ENCODE results near the gene EFTUD2. TPM values are rescaled to one million over a fixed set of nuclear protein-coding genes. Genes with fewer than 3 reads are reported as not detected.

Gene EFTUD2
- total RNA-seq, 4 donors from 2014 or later: 65.0 to 116 (median 81.3) TPM

DNA sequence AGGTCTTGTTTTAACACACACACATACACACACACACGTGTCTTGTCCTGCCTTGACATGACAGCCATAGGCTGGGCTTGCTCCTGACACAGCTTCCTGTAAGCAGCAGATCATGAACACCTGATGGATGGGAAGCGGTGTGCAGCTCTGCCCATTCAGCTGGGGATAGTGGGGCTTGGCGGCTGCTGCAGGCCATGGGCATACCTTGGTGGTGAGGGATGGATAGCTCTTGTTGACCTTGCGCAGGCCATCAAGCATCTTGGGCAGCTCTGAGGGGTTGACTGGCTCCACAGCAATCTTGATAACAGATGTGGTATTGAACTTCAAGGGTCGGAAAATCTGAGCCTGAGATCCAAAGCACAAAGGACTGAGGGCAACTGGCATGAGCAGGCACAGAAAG is 39.5 kb downstream of the EFTUD2 start:
- Histone ChIP-seq H3K9me3 (no peaks in the 10 kb centered on the region), H3K4me3 (no peak overlapping the region), H3K36me3 (peaks cover 0 to 100% of the 10 kb centered on the region in 2 donors), H3K27ac (no peak overlapping the region), H3K4me1 (no peaks in the 10 kb centered on the region), H3K27me3 (no peaks in the 10 kb centered on the region)
- ATAC-seq: no peak
- intact Hi-C loops (cut with DNase I; ENCODE audit: low total_unique reads) (no loop called here), in situ Hi-C loops (cut with MboI; ENCODE audit: low sequenced_read_pairs in 4 of 4) (loop anchor here in 1 of 4 donors (10.0 kb wide), 1 partner anchor 85 kb away; no protein-coding TSS in a partner anchor)
- TF ChIP-seq, protein P1, sequence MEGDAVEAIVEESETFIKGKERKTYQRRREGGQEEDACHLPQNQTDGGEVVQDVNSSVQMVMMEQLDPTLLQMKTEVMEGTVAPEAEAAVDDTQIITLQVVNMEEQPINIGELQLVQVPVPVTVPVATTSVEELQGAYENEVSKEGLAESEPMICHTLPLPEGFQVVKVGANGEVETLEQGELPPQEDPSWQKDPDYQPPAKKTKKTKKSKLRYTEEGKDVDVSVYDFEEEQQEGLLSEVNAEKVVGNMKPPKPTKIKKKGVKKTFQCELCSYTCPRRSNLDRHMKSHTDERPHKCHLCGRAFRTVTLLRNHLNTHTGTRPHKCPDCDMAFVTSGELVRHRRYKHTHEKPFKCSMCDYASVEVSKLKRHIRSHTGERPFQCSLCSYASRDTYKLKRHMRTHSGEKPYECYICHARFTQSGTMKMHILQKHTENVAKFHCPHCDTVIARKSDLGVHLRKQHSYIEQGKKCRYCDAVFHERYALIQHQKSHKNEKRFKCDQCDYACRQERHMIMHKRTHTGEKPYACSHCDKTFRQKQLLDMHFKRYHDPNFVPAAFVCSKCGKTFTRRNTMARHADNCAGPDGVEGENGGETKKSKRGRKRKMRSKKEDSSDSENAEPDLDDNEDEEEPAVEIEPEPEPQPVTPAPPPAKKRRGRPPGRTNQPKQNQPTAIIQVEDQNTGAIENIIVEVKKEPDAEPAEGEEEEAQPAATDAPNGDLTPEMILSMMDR (IDR thresholded peaks at IDR 0.05 in 4 of 5, conservative IDR thresholded peaks at IDR 0.05 in 1 of 5): no peak
- no peak for TF ChIP-seq POLR2A (IDR thresholded peaks at IDR 0.05)
- DNase-seq: no peak

DNA sequence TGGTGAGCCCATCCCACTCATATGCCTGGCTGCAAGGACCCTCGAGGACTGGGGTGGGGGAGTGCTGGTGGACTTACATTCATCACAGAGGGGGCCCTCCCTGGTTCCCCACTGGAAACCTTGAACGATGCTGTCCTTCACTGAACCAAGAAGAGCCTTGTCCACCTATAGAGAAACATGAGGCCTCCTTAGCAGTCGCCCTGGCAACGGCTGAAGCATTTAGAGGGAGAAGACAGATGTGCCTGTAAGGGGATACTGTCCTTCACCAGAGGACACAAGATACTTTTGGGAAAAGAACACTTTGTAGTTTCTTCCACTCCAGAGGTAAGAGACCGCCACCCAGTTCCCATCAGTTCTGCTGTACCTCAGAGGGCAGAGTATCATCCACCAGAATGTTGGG is 45.1 kb downstream of the EFTUD2 start:
- Histone ChIP-seq H3K27ac (no peak overlapping the region), H3K4me1 (no peaks in the 10 kb centered on the region), H3K4me3 (no peak overlapping the region), H3K27me3 (no peaks in the 10 kb centered on the region), H3K9me3 (no peaks in the 10 kb centered on the region), H3K36me3 (peaks cover 0 to 92% of the 10 kb centered on the region in 2 donors)
- no peak for TF ChIP-seq POLR2A (IDR thresholded peaks at IDR 0.05)
- TF ChIP-seq, protein P1 (IDR thresholded peaks at IDR 0.05 in 4 of 5, conservative IDR thresholded peaks at IDR 0.05 in 1 of 5): no peak
- DNase-seq: no peak
- intact Hi-C loops (cut with DNase I; ENCODE audit: low total_unique reads) (no loop called here), in situ Hi-C loops (cut with MboI; ENCODE audit: low sequenced_read_pairs in 4 of 4) (no loop called here)
- ATAC-seq: no peak

DNA sequence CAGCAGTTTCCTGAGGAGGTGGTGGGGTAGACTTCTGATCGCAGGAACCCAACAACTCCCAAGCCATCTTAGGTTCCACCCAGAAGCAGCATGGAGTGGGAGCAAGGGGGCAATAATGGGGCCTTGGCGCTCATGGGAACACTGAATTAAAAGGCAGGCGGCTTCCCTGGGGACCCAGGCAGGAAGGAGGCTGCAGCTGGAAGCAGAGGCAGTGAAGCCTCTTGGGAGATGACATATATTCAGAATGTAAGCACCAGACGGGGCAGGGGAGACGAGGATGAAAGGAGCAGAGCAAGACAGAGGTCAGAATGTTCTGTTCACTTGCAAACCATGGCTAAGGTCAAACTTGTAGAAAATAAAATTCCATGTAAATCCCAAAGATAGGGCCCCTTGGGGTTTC is 48.6 kb downstream of the EFTUD2 start:
- Histone ChIP-seq H3K27ac (peak overlapping the region; percentile 23 to 57 (median 28)), H3K4me3 (no peak overlapping the region), H3K4me1 (no peaks in the 10 kb centered on the region), H3K27me3 (peaks cover 0 to 5% (median 5%) of the 10 kb centered on the region in 3 donors), H3K9me3 (no peaks in the 10 kb centered on the region), H3K36me3 (peaks cover 0 to 56% of the 10 kb centered on the region in 2 donors)
- intact Hi-C loops (cut with DNase I; ENCODE audit: low total_unique reads): no loop called here
- in situ Hi-C loops (cut with MboI; ENCODE audit: low sequenced_read_pairs in 4 of 4): no loop called here
- TF ChIP-seq POLR2A (IDR thresholded peaks at IDR 0.05): no peak
- TF ChIP-seq, protein P1 (IDR thresholded peaks at IDR 0.05 in 4 of 5, conservative IDR thresholded peaks at IDR 0.05 in 1 of 5): no peak
- DNase-seq: peak in 1 of 2 donors; percentile 8
- peak in 1 of 2 donors; percentile 32 for ATAC-seq

DNA sequence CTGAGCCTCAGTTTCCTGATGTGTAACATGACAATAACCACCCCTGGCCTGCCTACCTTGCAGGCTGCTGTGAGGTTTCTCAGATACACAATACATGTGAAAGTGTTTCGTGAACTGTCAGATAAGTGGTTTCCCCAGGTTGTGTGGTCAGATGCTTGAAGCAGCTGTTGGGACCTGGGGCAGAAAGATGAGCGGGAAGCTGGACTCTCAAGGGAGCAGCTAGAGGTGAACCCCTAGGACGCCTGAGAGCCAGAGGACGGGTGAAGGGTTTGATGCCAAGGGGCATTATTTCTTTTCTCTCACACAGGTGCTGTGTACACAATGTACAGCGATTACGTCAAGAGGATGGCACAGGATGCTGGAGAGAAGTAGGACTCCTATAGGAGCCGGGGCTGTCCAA is 49.2 kb downstream of the EFTUD2 start:
- intact Hi-C loops (cut with DNase I; ENCODE audit: low total_unique reads) (no loop called here), in situ Hi-C loops (cut with MboI; ENCODE audit: low sequenced_read_pairs in 4 of 4) (no loop called here)
- DNase-seq: no peak
- Histone ChIP-seq H3K4me1 (no peaks in the 10 kb centered on the region), H3K4me3 (no peak overlapping the region), H3K9me3 (no peaks in the 10 kb centered on the region), H3K36me3 (peaks cover 0 to 50% of the 10 kb centered on the region in 2 donors), H3K27ac (peak overlapping the region; percentile 23 to 57 (median 28)), H3K27me3 (peaks cover 0 to 5% (median 5%) of the 10 kb centered on the region in 3 donors)
- ATAC-seq: no peak
- TF ChIP-seq, protein P1 (IDR thresholded peaks at IDR 0.05 in 4 of 5, conservative IDR thresholded peaks at IDR 0.05 in 1 of 5): no peak
- no peak for TF ChIP-seq POLR2A (IDR thresholded peaks at IDR 0.05)

All from gastrocnemius medialis (tissue), 4 donors.